ENCODE results near the gene TGFBR2.

GRCh38 chr3:30563956-30564355 is 42.4 kb upstream of the TGFBR2 start:
- TF ChIP-seq EZH2 (IDR thresholded peaks at IDR 0.05; ENCODE audit: borderline replicate concordance), result no peak
- no peak for TF ChIP-seq CTCF (IDR thresholded peaks at IDR 0.05; ENCODE audit: poor library complexity)
